ENCODE data around the gene SDR42E1.

Gene SDR42E1

DNA sequence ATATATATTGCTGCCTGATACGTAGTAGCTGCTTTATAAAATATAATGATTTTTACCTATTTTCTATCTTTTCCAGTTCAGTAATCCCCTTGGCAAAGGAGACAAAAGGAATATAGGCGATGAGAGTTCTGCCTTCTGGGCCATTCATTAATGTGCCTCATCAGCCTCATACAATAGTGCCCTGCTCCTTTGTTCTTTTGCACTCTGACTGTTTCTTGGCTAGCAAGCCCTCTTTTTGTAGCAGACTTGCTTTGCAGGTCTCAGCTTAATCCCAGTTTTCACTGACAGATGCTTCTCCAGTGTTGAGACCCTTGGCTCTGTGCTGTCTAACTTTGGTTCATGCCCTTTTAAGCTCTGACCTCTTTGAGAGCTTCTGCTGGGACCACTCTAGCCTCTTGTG, 34.2 kb upstream of the SDR42E1 start:
- TF ChIP-seq, protein P1, sequence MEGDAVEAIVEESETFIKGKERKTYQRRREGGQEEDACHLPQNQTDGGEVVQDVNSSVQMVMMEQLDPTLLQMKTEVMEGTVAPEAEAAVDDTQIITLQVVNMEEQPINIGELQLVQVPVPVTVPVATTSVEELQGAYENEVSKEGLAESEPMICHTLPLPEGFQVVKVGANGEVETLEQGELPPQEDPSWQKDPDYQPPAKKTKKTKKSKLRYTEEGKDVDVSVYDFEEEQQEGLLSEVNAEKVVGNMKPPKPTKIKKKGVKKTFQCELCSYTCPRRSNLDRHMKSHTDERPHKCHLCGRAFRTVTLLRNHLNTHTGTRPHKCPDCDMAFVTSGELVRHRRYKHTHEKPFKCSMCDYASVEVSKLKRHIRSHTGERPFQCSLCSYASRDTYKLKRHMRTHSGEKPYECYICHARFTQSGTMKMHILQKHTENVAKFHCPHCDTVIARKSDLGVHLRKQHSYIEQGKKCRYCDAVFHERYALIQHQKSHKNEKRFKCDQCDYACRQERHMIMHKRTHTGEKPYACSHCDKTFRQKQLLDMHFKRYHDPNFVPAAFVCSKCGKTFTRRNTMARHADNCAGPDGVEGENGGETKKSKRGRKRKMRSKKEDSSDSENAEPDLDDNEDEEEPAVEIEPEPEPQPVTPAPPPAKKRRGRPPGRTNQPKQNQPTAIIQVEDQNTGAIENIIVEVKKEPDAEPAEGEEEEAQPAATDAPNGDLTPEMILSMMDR (IDR thresholded peaks at IDR 0.05; ENCODE audit: poor library complexity, severe bottlenecking) = no peak
- no peak for DNase-seq (ENCODE audit: low spot score)
- Histone ChIP-seq H3K27me3 (ENCODE audit: insufficient read depth, poor library complexity, severe bottlenecking) (no peaks in the 10 kb centered on the region), H3K9me3 (ENCODE audit: severe bottlenecking) (no peaks in the 10 kb centered on the region), H3K27ac (ENCODE audit: poor library complexity, severe bottlenecking) (no peak overlapping the region), H3K4me3 (ENCODE audit: severe bottlenecking) (no peak overlapping the region), H3K4me1 (ENCODE audit: insufficient read depth, poor library complexity, severe bottlenecking) (peaks cover 4% of the 10 kb centered on the region), H3K36me3 (ENCODE audit: low read depth) (no peaks in the 10 kb centered on the region)
- no peak for ATAC-seq (ENCODE audit: low read depth)

DNA sequence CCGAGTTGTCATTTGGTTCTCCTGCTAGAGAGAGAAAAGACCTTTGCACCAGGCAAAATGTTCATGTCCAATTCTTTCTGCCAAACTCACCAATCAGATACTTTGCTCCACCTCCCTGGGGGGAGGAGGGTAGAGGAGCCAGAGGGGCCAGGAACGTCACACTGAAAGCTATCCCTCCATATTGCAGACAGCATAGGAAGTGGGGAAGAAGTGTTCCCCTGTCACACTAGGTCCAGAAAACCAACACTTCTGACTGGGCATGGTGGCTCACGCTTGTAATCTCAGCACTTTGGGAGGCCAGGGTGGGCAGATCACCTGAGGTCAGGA, 33.3 kb upstream of the SDR42E1 start:
- Histone ChIP-seq H3K4me1 (ENCODE audit: insufficient read depth, poor library complexity, severe bottlenecking) (peaks cover 4% of the 10 kb centered on the region), H3K27ac (ENCODE audit: poor library complexity, severe bottlenecking) (no peak overlapping the region), H3K9me3 (ENCODE audit: severe bottlenecking) (no peaks in the 10 kb centered on the region), H3K36me3 (ENCODE audit: low read depth) (no peaks in the 10 kb centered on the region), H3K4me3 (ENCODE audit: severe bottlenecking) (no peak overlapping the region), H3K27me3 (ENCODE audit: insufficient read depth, poor library complexity, severe bottlenecking) (no peaks in the 10 kb centered on the region)
- DNase-seq (ENCODE audit: low spot score) = no peak
- no peak for ATAC-seq (ENCODE audit: low read depth)
- TF ChIP-seq, protein P1 (IDR thresholded peaks at IDR 0.05; ENCODE audit: poor library complexity, severe bottlenecking) = no peak

DNA sequence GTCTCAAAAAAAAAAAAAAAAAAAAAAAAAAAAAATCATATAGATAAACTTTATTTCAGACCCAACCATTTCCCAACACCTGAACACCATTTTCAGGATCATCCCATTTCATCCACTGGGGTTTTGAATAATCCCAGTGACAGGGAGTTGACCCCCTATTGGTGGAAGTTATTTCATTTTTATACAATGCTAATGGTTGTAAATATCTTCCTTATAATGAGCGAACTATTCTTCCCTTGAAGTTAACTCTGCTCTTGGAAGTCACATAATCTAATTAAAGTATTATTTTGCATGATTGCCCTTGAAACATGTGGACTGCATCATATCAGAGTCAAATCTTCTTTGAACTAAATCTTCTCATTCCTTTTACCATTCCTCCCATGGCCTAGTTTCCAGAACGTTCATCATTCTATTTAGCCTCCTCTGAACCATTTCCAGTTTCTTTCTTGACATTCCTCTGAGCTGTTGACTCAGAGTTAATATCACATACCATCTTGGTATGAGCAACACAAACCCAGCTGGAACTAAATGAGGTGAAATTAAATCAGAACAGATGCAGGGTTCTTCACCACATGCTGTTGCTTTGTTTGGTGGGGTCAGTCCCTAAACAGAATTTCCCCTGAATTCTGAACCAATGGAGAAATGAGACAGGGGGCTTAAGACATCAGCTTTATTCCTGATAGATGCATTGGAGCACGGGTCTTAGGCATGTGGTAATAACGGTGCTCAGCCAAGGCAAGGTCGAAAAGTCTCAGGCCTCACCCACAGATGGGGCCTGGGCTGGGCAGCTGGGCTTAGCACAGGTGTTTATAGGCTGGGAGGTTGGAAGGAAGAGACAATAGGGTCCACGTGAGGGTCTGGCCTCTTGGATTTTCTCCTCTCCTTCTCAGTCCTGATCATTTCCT, 32.7 kb upstream of the SDR42E1 start:
- Histone ChIP-seq H3K27ac (ENCODE audit: poor library complexity, severe bottlenecking) (no peak overlapping the region), H3K9me3 (ENCODE audit: severe bottlenecking) (no peaks in the 10 kb centered on the region), H3K27me3 (ENCODE audit: insufficient read depth, poor library complexity, severe bottlenecking) (no peaks in the 10 kb centered on the region), H3K4me1 (ENCODE audit: insufficient read depth, poor library complexity, severe bottlenecking) (peaks cover 4% of the 10 kb centered on the region), H3K36me3 (ENCODE audit: low read depth) (no peaks in the 10 kb centered on the region), H3K4me3 (ENCODE audit: severe bottlenecking) (no peak overlapping the region)
- TF ChIP-seq, protein P1 (IDR thresholded peaks at IDR 0.05; ENCODE audit: poor library complexity, severe bottlenecking) = no peak
- DNase-seq (ENCODE audit: low spot score) = no peak
- ATAC-seq (ENCODE audit: low read depth) = peak; percentile 78; the same call in 2 of the 3 replicates

DNA sequence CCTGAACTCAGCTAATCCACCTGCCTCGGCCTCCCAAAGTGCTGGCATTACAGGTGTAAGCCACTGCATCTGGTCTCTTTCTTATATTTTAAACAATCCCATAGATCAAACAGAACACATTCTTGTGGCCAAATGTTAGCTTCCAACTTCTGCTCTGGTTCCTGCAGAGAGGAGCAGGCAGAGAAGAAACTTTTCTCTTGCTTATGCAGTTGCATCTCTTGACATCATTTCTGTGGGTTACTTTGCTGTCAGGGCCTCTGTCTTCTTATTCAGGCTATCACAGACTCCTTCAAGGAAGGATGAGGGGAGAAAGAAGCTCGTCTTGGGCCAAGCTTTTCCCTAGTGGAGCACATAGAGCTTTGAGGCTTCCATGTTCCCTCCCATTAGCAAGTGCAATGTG, 31.6 kb upstream of the SDR42E1 start:
- TF ChIP-seq, protein P1 (IDR thresholded peaks at IDR 0.05; ENCODE audit: poor library complexity, severe bottlenecking) = no peak
- Histone ChIP-seq H3K27ac (ENCODE audit: poor library complexity, severe bottlenecking) (no peak overlapping the region), H3K4me3 (ENCODE audit: severe bottlenecking) (no peak overlapping the region), H3K36me3 (ENCODE audit: low read depth) (no peaks in the 10 kb centered on the region), H3K4me1 (ENCODE audit: insufficient read depth, poor library complexity, severe bottlenecking) (peaks cover 4% of the 10 kb centered on the region), H3K27me3 (ENCODE audit: insufficient read depth, poor library complexity, severe bottlenecking) (no peaks in the 10 kb centered on the region), H3K9me3 (ENCODE audit: severe bottlenecking) (no peaks in the 10 kb centered on the region)
- DNase-seq (ENCODE audit: low spot score) (no peak), ATAC-seq (ENCODE audit: low read depth) (no peak)

DNA sequence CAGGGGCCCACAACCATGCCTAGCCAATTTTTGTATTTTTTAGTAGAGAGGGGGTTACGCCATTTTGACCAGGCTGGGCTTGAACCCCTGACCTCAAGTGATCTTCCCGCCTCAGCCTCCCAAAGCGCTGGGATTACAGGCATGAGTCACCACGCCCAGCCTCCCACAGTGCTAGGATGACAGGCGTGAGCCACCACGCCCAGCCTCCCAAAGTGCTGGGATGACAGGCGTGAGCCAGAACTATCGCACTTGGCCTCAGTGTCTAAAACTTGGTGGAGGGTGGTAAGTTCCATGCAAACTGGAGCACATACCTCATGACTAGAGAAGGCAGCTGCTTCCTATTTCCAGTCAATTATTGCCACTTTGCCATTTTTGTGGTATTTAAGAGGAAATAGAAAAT, 30.9 kb upstream of the SDR42E1 start:
- DNase-seq (ENCODE audit: low spot score) (no peak), ATAC-seq (ENCODE audit: low read depth) (no peak)
- Histone ChIP-seq H3K27me3 (ENCODE audit: insufficient read depth, poor library complexity, severe bottlenecking) (no peaks in the 10 kb centered on the region), H3K4me1 (ENCODE audit: insufficient read depth, poor library complexity, severe bottlenecking) (peaks cover 4% of the 10 kb centered on the region), H3K36me3 (ENCODE audit: low read depth) (no peaks in the 10 kb centered on the region), H3K27ac (ENCODE audit: poor library complexity, severe bottlenecking) (no peak overlapping the region), H3K4me3 (ENCODE audit: severe bottlenecking) (no peak overlapping the region), H3K9me3 (ENCODE audit: severe bottlenecking) (no peaks in the 10 kb centered on the region)
- TF ChIP-seq, protein P1 (IDR thresholded peaks at IDR 0.05; ENCODE audit: poor library complexity, severe bottlenecking) = no peak
